Measurements from ENCODE around the gene CCDC177.

DNA sequence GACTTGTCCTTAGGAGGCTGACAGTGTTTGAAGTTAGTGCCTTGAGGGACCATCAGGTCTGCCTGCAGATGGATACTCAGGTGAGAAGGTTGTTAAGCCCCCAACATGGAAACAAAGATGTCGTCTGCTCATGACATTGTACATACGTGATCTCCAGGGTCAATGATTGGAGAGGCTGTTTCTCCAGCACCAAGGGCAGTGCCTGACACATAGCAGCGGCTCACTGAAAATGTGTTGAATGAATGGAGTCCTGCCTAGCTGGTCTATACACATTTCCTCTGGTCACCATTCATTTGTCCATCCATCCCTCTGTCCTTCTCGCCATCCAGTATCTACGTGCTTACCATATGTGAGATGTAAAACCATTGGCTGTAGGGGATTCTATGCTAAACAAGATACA lies 7.1 kb downstream of the CCDC177 start:
- TF ChIP-seq, protein P1, sequence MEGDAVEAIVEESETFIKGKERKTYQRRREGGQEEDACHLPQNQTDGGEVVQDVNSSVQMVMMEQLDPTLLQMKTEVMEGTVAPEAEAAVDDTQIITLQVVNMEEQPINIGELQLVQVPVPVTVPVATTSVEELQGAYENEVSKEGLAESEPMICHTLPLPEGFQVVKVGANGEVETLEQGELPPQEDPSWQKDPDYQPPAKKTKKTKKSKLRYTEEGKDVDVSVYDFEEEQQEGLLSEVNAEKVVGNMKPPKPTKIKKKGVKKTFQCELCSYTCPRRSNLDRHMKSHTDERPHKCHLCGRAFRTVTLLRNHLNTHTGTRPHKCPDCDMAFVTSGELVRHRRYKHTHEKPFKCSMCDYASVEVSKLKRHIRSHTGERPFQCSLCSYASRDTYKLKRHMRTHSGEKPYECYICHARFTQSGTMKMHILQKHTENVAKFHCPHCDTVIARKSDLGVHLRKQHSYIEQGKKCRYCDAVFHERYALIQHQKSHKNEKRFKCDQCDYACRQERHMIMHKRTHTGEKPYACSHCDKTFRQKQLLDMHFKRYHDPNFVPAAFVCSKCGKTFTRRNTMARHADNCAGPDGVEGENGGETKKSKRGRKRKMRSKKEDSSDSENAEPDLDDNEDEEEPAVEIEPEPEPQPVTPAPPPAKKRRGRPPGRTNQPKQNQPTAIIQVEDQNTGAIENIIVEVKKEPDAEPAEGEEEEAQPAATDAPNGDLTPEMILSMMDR (conservative IDR thresholded peaks at IDR 0.05) = no peak
- TF ChIP-seq EZH2 (IDR thresholded peaks at IDR 0.05; ENCODE audit: low read depth) = no peak
